AG04449 (cell line): ENCODE results near the gene TOMM20.

ENCODE experiments used
- CTCF ChIA-PET: fragments of 350-600 bp; formaldehyde crosslinking; extraction: SDS; loops from one replicate; lab custom pipeline; 2021; ENCODE audit warnings: antibody characterized with exemption; lab: Yijun Ruan, JAX
- POLR2A ChIA-PET: fragments of 400-600, 350-600 bp; formaldehyde crosslinking; extraction: SDS; loops from one replicate; lab custom pipeline; 2020; ENCODE audit warnings: antibody characterized with exemption, inconsistent platforms; lab: Yijun Ruan, JAX
- DNase-seq: peaks from one replicate; pipeline ENCODE4 v3.0.0-alpha.2; 2010; ENCODE audit warnings: low read depth, low spot score
- H3K4me3 ChIP-seq: 2 replicates; pipeline ENCODE4 v1.5.1; 2011; ENCODE audit warnings: low read depth, mild to moderate bottlenecking, control low read depth, low read length
- TF ChIP-seq, protein P1 (sequence below): IDR thresholded peaks from one replicate; pipeline ENCODE4 v1.5.1; 2011; ENCODE audit warnings: mild to moderate bottlenecking, moderate library complexity, low read length, control low read depth, inconsistent platforms; ENCODE audit not compliant: insufficient read depth; ENCODE audit errors: missing control alignments

TOMM20 gene

DNA sequence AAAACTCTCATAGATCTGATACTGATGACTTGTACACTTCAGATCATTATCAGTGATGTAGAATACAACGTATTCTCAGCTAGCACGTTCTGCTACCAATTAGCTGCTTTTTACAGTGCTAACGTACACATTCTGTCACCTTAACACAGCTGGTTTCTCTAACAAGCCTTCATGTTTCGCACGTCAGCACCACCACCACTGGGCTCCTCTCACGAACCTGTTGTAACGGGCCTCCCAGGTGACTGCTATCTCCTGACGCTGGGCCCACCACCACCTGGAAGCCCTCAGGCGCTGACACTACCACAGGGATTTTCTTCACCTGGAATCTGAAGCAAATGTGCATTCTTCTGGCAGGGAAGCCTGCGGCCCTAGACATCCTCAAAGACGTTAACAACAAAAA lies 19.8 kb downstream of the TOMM20 start:
- DNase-seq: no peak
- CTCF ChIA-PET: interaction anchor here (0.6 to 8.3 kb wide), 6 partner anchors 9 to 609 kb away, joined by 3 to 65 read pairs (median 6); no protein-coding TSS in a partner anchor
- POLR2A ChIA-PET: no interaction called here

DNA sequence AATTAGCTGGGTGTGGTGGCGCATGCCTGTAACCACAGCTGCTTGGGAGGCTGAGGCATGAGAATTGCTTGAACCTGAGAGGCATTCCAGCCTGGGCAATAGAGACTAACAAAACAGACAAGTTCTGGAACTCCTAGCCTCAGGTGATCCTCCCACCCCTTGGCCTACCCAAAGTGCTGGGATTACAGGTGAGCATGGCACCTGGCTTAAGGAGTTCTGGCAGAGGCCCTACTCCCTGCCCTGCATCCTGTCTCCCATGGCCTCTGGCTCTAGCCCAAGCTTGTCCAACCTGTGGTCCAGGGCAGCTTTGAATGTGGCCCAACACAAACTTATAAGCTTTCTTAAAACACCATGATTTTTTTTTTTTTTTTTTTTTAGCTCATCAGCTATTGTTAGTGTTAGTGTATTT lies 20.4 kb downstream of the TOMM20 start:
- ChIA-PET POLR2A (interaction anchor here (1.3 kb wide), 1 partner anchor 12 kb away, joined by 4 read pairs; no protein-coding TSS in a partner anchor), CTCF (interaction anchor here (0.6 to 8.3 kb wide), 7 partner anchors 9 to 609 kb away, joined by 3 to 65 read pairs (median 5); no protein-coding TSS in a partner anchor)
- TF ChIP-seq, protein P1, sequence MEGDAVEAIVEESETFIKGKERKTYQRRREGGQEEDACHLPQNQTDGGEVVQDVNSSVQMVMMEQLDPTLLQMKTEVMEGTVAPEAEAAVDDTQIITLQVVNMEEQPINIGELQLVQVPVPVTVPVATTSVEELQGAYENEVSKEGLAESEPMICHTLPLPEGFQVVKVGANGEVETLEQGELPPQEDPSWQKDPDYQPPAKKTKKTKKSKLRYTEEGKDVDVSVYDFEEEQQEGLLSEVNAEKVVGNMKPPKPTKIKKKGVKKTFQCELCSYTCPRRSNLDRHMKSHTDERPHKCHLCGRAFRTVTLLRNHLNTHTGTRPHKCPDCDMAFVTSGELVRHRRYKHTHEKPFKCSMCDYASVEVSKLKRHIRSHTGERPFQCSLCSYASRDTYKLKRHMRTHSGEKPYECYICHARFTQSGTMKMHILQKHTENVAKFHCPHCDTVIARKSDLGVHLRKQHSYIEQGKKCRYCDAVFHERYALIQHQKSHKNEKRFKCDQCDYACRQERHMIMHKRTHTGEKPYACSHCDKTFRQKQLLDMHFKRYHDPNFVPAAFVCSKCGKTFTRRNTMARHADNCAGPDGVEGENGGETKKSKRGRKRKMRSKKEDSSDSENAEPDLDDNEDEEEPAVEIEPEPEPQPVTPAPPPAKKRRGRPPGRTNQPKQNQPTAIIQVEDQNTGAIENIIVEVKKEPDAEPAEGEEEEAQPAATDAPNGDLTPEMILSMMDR: no peak
- H3K4me3 ChIP-seq: no peak overlapping the region
- no peak for DNase-seq

More for the DNA sequence above, 19.8 kb downstream of the TOMM20 start:
- H3K4me3 ChIP-seq: no peak overlapping the region
- TF ChIP-seq, protein P1: no peak

DNA sequence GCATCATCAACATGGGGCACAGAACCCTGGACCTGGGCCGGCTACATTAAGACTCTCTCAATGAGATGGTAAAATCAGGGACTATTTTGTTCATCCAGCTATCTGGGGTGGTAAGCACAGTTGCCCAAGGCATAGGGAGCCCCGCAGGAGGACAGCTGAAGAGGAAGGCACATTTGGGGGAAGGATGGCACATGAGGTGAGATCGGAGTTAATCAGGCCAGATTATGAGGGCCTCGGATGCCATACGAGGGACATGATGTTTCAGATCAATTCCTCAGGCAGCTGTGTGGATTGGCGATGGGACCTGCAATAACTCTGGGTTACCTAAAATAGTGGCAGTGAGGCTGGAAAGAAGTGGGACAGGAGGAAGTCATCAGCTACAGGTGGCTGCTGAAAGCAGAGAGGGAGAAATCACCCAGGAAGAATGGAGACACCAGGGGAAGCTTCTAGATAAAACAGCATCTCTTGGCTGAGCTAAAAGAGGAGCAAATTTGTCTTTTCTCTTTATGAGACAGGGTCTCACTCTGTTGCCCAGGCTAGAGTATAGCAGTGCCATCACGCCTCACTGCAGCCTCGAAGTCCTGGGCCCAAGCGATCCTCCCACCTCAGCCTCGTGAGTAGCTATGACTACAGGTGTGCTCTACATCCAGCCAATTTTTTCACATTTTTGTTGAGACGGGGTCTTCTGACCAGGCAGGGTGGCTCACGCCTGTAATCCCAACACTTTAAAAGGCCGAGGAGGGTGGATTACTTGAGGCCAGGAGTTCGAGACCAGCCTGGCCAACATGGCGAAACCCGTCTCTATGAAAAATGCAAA lies 21.1 kb downstream of the TOMM20 start:
- H3K4me3 ChIP-seq: no peak overlapping the region
- TF ChIP-seq, protein P1: no peak
- no peak for DNase-seq
- POLR2A ChIA-PET: interaction anchor here (1.3 kb wide), 1 partner anchor 12 kb away, joined by 4 read pairs; no protein-coding TSS in a partner anchor
- CTCF ChIA-PET: interaction anchor here (0.6 to 8.3 kb wide), 7 partner anchors 9 to 608 kb away, joined by 3 to 65 read pairs (median 5); no protein-coding TSS in a partner anchor

DNA sequence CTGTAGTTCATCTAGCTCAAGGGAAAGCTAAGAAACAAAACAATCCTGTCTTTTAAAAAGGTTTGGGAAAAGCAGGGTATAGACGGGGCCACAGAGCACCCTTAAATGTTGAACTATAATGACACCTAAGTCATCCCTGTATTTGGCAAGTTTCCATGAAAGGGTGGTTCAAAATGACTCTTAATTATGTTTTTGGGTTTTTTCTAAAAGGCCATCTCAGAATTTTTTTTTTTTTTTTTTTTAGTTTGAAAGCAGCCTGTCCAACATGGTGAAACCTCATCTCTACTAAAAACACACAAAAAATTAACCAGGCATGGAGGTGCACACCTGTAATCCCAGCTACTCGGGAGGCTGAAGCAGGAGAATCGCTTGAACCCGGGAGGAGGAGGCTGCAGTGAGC lies 22.2 kb downstream of the TOMM20 start:
- no peak for DNase-seq
- CTCF ChIA-PET: interaction anchor here (0.6 to 8.3 kb wide), 8 partner anchors 11 to 621 kb away, joined by 3 to 65 read pairs (median 4); no protein-coding TSS in a partner anchor
- TF ChIP-seq, protein P1: no peak
- POLR2A ChIA-PET: interaction anchor here (1.7 kb wide), 1 partner anchor 54 kb away, joined by 3 read pairs; the partner anchor contains the start of gene RBM34
- H3K4me3 ChIP-seq: no peak overlapping the region

DNA sequence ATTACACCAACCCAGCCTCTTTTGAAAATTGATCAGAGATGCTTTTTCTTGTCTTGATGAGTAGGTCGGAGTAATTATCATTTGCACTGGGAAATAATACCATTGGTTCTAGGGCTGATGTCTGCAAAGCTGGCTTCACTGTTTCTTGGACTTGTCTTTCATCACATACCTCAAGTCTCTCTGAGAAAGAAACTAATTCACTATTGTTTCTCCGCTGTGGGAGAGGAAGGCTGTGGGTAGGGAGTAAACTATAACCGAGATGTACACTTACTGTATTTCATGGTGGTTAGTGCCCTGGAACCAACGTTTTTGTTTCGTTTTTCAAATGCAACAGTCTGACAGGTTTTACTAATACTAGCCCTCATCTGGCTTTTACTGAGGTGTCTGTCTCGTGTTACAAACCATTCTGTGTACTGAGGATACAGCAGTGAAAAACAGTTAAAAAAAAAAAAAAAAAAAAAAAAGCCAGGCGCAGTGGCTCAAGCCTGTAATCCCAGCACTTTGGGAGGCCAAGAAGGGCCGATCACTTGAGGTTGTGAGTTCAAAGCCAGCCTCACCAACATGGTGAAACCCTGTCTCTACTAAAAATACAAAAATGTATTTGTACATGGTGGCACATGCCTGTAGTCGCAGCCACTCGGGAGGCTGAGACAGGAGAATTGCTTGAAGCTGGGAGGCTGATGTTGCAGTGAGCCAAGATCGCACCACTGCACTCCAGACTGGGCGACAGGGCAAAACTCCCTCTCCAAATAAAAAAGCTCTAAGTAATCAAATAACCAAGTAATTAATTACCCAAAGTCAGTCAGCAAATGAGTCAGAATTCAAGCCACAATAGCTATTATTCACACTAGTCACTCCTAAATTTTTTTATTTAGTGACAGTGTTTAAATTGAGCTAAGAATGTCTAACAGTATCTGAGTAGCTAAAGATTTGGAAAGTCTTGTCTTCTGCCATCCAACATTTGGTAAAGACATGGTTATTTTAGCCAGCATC lies 23.3 kb downstream of the TOMM20 start:
- TF ChIP-seq, protein P1: no peak
- POLR2A ChIA-PET: interaction anchor here (1.7 kb wide), 1 partner anchor 55 kb away, joined by 3 read pairs; the partner anchor contains the start of gene RBM34
- no peak overlapping the region for H3K4me3 ChIP-seq
- no peak for DNase-seq
- CTCF ChIA-PET: interaction anchor here (0.6 to 8.3 kb wide), 27 partner anchors 8 to 788 kb away, joined by 3 to 65 read pairs (median 4); partner anchors contain the start of gene B3GALNT2
